ENCODE data around the gene SLC16A4. TPM values are rescaled to one million over a fixed set of nuclear protein-coding genes. Genes with fewer than 3 reads are reported as not detected.

SLC16A4 gene
- total and polyA plus RNA-seq, 10 of the 15 experiments (the other 5 are each of a cell fraction or from before 2014, with no cell fraction given): 0.13 to 2.2 (median 0.26) TPM; not detected in 1

DNA sequence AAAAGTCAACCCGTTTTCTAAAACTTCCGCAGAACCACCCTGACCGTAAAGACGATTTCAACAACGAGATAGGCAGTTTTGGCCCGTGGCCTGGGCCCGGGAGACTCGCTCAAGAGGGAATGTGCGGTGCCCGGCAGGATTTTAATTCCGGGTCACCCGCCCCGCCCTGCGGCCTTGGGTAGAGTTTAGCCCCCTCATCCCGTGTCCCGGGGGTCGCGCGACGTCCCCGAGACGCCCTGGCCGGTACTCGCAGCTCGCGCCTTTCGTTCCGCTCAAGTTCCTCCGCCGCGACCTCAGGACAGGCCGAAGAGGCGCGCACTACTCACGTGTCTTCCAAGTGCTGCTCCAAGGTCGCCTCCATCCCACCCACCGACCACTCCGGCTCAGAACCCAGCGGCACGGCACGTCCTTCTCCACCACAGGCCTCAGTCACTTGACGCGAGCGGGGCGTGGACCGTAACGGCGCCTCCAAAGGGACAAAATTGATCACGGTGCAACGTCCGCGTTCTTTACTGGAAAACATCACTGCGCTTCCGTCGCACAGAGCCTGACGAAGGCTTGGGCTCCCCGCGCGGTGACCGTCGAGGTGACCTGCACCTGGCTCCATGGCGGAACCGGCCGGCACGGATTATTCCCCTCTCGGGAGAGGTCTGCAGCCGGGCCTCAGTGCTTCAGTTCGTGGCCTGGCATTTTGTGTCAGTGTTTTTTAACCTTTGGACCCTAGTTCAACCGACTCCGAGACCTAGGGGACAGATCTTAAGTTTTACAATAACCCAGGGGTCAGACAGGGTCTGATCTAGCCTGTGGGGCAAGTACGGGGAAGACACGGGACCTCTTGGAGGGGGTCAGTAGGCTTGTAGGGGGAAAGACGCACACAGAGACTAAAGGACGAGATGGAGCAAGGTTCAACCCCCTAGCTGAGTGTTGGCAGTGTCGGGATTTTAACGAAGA, 16.7 kb upstream of the SLC16A4 start, which contains the start of gene LAMTOR5 (continued):
- TF ChIP-seq PBX3 (IDR thresholded peaks at IDR 0.05; ENCODE audit: insufficient replicate concordance, low read depth, low read length): no peak
- TF ChIP-seq SMARCA5 (IDR thresholded peaks at IDR 0.05): peak; percentile 74; the same call in 1 of the 2 replicates
- TF ChIP-seq IKZF2 (IDR thresholded peaks at IDR 0.05): peak; percentile 45 to 66
- no peak for TF ChIP-seq NFXL1 (IDR thresholded peaks at IDR 0.05; ENCODE audit: borderline replicate concordance)
- TF ChIP-seq CHD4 (IDR thresholded peaks at IDR 0.05): no peak
- no peak for TF ChIP-seq BCL11A (IDR thresholded peaks at IDR 0.05; ENCODE audit: low read depth, low read length)
- peak; percentile 41 for TF ChIP-seq MEF2B (IDR thresholded peaks at IDR 0.05; ENCODE audit: partially characterized antibody, poor library complexity, severe bottlenecking)
- TF ChIP-seq, protein P1, sequence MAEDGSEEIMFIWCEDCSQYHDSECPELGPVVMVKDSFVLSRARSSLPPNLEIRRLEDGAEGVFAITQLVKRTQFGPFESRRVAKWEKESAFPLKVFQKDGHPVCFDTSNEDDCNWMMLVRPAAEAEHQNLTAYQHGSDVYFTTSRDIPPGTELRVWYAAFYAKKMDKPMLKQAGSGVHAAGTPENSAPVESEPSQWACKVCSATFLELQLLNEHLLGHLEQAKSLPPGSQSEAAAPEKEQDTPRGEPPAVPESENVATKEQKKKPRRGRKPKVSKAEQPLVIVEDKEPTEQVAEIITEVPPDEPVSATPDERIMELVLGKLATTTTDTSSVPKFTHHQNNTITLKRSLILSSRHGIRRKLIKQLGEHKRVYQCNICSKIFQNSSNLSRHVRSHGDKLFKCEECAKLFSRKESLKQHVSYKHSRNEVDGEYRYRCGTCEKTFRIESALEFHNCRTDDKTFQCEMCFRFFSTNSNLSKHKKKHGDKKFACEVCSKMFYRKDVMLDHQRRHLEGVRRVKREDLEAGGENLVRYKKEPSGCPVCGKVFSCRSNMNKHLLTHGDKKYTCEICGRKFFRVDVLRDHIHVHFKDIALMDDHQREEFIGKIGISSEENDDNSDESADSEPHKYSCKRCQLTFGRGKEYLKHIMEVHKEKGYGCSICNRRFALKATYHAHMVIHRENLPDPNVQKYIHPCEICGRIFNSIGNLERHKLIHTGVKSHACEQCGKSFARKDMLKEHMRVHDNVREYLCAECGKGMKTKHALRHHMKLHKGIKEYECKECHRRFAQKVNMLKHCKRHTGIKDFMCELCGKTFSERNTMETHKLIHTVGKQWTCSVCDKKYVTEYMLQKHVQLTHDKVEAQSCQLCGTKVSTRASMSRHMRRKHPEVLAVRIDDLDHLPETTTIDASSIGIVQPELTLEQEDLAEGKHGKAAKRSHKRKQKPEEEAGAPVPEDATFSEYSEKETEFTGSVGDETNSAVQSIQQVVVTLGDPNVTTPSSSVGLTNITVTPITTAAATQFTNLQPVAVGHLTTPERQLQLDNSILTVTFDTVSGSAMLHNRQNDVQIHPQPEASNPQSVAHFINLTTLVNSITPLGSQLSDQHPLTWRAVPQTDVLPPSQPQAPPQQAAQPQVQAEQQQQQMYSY (CRISPR knock-in tag; IDR thresholded peaks at IDR 0.05): no peak
- 0 out of 2 replicates have a peak, but pooled peaks have one; percentile 55 for TF ChIP-seq MEF2A (IDR thresholded peaks at IDR 0.05; ENCODE audit: insufficient read depth, low read depth, low read length)
- peak; percentile 91 for TF ChIP-seq POLR2AphosphoS5 (IDR thresholded peaks at IDR 0.05; ENCODE audit: low read length)
- TF ChIP-seq NBN (IDR thresholded peaks at IDR 0.05): peak; percentile 96
- TF ChIP-seq CREM (IDR thresholded peaks at IDR 0.05; ENCODE audit: low read depth): peak; percentile 99
- TF ChIP-seq TCF7 (IDR thresholded peaks at IDR 0.05; ENCODE audit: borderline replicate concordance): no peak
- 0 out of 2 replicates have a peak, but pooled peaks have one; percentile 24 for TF ChIP-seq ZBED1 (IDR thresholded peaks at IDR 0.05; ENCODE audit: borderline replicate concordance)
- peak; percentile 61; the same call in 1 of the 2 replicates for TF ChIP-seq RB1 (IDR thresholded peaks at IDR 0.05; ENCODE audit: borderline replicate concordance)
- TF ChIP-seq CBX3 (IDR thresholded peaks at IDR 0.05; ENCODE audit: borderline replicate concordance, low read depth): no peak
- TF ChIP-seq, protein P2, sequence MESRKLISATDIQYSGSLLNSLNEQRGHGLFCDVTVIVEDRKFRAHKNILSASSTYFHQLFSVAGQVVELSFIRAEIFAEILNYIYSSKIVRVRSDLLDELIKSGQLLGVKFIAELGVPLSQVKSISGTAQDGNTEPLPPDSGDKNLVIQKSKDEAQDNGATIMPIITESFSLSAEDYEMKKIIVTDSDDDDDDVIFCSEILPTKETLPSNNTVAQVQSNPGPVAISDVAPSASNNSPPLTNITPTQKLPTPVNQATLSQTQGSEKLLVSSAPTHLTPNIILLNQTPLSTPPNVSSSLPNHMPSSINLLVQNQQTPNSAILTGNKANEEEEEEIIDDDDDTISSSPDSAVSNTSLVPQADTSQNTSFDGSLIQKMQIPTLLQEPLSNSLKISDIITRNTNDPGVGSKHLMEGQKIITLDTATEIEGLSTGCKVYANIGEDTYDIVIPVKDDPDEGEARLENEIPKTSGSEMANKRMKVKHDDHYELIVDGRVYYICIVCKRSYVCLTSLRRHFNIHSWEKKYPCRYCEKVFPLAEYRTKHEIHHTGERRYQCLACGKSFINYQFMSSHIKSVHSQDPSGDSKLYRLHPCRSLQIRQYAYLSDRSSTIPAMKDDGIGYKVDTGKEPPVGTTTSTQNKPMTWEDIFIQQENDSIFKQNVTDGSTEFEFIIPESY (IDR thresholded peaks at IDR 0.05): no peak
- peak; percentile 80; the same call in 1 of the 2 replicates for TF ChIP-seq CHD2 (IDR thresholded peaks at IDR 0.05; ENCODE audit: borderline replicate concordance, low read depth, low read length)
- TF ChIP-seq NFYB (IDR thresholded peaks at IDR 0.05; ENCODE audit: insufficient read depth, low read depth, low read length): 0 out of 2 replicates have a peak, but pooled peaks have one; percentile 18
- no peak for TF ChIP-seq HDAC2 (IDR thresholded peaks at IDR 0.05)
- no peak for TF ChIP-seq CEBPB (IDR thresholded peaks at IDR 0.05; ENCODE audit: borderline replicate concordance in 1 of 2, low read depth in 2 of 2, low read length in 2 of 2)
- no peak for TF ChIP-seq ZSCAN29 (IDR thresholded peaks at IDR 0.05)
- TF ChIP-seq ZNF622 (IDR thresholded peaks at IDR 0.05): no peak
- TF ChIP-seq NR2F1 (conservative IDR thresholded peaks at IDR 0.05): peak; percentile 95
